DND-41 (cell line): ENCODE data around the gene TMEM106C.

ENCODE experiments used
- ATAC-seq: fragments of 200-7000 bp; cut with Tn5 transposase; 3 replicates; pipeline ENCODE4 v1.9.1; 2021; ENCODE audit warnings: low read depth; ENCODE audit not compliant: insufficient read depth
- DNase-seq: peaks from one replicate; pipeline ENCODE4 v3.0.0-alpha.2; 2020
- H2AFZ ChIP-seq: 2 replicates; pipeline ENCODE4 v1.6.0; 2012; ENCODE audit warnings: low read depth, low read length
- H3K27ac ChIP-seq: 2 replicates; pipeline ENCODE4 v1.5.1; 2012; ENCODE audit warnings: low read length, inconsistent platforms
- H3K27me3 ChIP-seq: fragments of 200-600 bp; sonication (generic); 2 replicates; pipeline ENCODE4 v1.6.0; 2012; ENCODE audit warnings: low read length, mild to moderate bottlenecking, inconsistent platforms; ENCODE audit not compliant: insufficient read depth, poor library complexity
- H3K36me3 ChIP-seq: 2 replicates; pipeline ENCODE4 v1.5.1; 2012; ENCODE audit warnings: low read length, inconsistent platforms; ENCODE audit not compliant: insufficient read depth
- H3K4me1 ChIP-seq: 2 replicates; pipeline ENCODE4 v1.5.1; 2012; ENCODE audit warnings: mild to moderate bottlenecking, low read length; ENCODE audit not compliant: insufficient read depth
- H3K4me2 ChIP-seq: 2 replicates; pipeline ENCODE4 v1.6.0; 2012; ENCODE audit warnings: mild to moderate bottlenecking, moderate library complexity, low read length, inconsistent platforms; ENCODE audit not compliant: insufficient read depth
- H3K4me3 ChIP-seq, 2 experiments: fragments of 200-600 bp in 1 of 2; shearing (Covaris generic) in 1 of 2; 2 replicates each; pipeline ENCODE4 v1.5.1; 2012 to 2016; ENCODE audit warnings: inconsistent platforms in 2 of 2, low read length in 2 of 2, mild to moderate bottlenecking in 2 of 2, low read depth in 1 of 2, moderate library complexity in 1 of 2
- H3K79me2 ChIP-seq: 2 replicates; pipeline ENCODE4 v1.6.0; 2012; ENCODE audit warnings: low read length, inconsistent platforms; ENCODE audit not compliant: insufficient read depth
- H3K9ac ChIP-seq: 2 replicates; pipeline ENCODE4 v1.6.0; 2012; ENCODE audit warnings: low read depth, mild to moderate bottlenecking, inconsistent platforms, low read length, moderate library complexity
- H3K9me3 ChIP-seq: 2 replicates; pipeline ENCODE4 v1.5.1; 2012; ENCODE audit warnings: low read length, moderate library complexity, mild to moderate bottlenecking, inconsistent platforms; ENCODE audit not compliant: insufficient read depth, severe bottlenecking
- H4K20me1 ChIP-seq: 2 replicates; pipeline ENCODE4 v1.6.0; 2012; ENCODE audit warnings: low read length; ENCODE audit not compliant: insufficient read depth
- EZH2 ChIP-seq: IDR thresholded peaks from 3 replicates; pipeline ENCODE4 v1.6.1; 2012; ENCODE audit warnings: borderline replicate concordance, low read depth, mild to moderate bottlenecking, moderate library complexity, low read length, inconsistent platforms; ENCODE audit not compliant: severe bottlenecking
- TF ChIP-seq, protein P1 (sequence below): IDR thresholded peaks from 2 replicates; pipeline ENCODE4 v1.5.1; 2012; ENCODE audit warnings: borderline replicate concordance, low read length, moderate library complexity, mild to moderate bottlenecking; ENCODE audit not compliant: poor library complexity, severe bottlenecking; ENCODE audit errors: extremely low read depth

TMEM106C gene

DNA sequence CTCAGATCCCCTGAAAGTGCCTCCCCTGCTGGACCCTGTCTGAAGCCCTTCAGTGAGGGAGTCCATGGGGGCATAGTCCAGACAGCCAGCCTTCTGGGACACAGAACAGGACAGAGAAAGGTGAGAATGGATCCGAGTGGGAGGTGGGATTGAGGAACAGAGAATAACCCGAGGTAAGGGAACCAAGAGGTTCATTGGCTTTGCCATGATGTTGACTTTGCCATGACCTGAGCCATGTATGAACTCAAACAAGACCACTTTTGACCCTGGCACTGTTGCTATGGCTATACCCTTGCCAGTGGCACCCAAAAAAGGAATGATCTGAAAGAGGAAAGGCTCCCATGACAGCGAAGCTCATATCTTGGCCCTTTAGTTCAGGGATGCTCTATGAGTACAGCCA lies 36.0 kb upstream of the TMEM106C start:
- no peak overlapping the region for H3K4me3 ChIP-seq
- H3K9me3 ChIP-seq: no peaks in the 10 kb centered on the region
- H3K79me2 ChIP-seq: no peaks in the 10 kb centered on the region
- no peak overlapping the region for H3K9ac ChIP-seq
- H3K4me2 ChIP-seq: no peak overlapping the region
- DNase-seq (no peak), ATAC-seq (no peak)
- H3K4me1 ChIP-seq: no peaks in the 10 kb centered on the region
- no peak overlapping the region for H3K27ac ChIP-seq
- H2AFZ ChIP-seq: no peak overlapping the region
- no peaks in the 10 kb centered on the region for H3K36me3 ChIP-seq
- H3K27me3 ChIP-seq: peaks cover 20% of the 10 kb centered on the region
- H4K20me1 ChIP-seq: no peaks in the 10 kb centered on the region
- no peak for TF ChIP-seq EZH2
- TF ChIP-seq, protein P1, sequence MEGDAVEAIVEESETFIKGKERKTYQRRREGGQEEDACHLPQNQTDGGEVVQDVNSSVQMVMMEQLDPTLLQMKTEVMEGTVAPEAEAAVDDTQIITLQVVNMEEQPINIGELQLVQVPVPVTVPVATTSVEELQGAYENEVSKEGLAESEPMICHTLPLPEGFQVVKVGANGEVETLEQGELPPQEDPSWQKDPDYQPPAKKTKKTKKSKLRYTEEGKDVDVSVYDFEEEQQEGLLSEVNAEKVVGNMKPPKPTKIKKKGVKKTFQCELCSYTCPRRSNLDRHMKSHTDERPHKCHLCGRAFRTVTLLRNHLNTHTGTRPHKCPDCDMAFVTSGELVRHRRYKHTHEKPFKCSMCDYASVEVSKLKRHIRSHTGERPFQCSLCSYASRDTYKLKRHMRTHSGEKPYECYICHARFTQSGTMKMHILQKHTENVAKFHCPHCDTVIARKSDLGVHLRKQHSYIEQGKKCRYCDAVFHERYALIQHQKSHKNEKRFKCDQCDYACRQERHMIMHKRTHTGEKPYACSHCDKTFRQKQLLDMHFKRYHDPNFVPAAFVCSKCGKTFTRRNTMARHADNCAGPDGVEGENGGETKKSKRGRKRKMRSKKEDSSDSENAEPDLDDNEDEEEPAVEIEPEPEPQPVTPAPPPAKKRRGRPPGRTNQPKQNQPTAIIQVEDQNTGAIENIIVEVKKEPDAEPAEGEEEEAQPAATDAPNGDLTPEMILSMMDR: no peak

- no peak overlapping the region for H3K27ac ChIP-seq
- no peaks in the 10 kb centered on the region for H3K4me1 ChIP-seq
- no peak for TF ChIP-seq EZH2
- TF ChIP-seq, protein P1: no peak
- H3K9ac ChIP-seq: no peak overlapping the region
- H3K36me3 ChIP-seq: no peaks in the 10 kb centered on the region
- no peaks in the 10 kb centered on the region for H4K20me1 ChIP-seq
- H3K4me3 ChIP-seq: no peak overlapping the region
- H3K27me3 ChIP-seq: peaks cover 7% of the 10 kb centered on the region
- no peak overlapping the region for H3K4me2 ChIP-seq
- ATAC-seq (no peak), DNase-seq (no peak)
- H3K79me2 ChIP-seq: no peaks in the 10 kb centered on the region
- H3K9me3 ChIP-seq: no peaks in the 10 kb centered on the region
- no peak overlapping the region for H2AFZ ChIP-seq
These were observed 32.8 kb upstream of the TMEM106C start for GRCh38 chr12:47930634-47931033.

DNA sequence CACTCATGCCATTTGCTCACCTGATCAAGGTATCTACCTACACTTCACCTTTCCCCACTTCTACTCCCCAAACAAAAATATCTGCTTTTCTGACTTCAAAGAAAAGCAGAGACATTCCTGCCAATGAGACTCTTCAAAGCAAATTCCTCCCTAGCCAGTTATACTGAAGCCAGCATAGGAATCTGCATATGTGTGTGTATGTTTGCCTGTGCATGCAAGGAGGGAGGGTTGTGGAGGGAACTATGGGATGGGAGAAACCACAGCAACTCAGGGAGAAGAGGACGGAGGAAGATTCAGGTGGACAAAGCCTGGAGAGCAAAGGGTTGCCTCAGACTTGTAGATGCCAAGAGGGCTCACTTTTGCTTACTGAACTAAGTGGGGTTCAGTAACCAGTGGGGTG lies 32.2 kb upstream of the TMEM106C start:
- no peaks in the 10 kb centered on the region for H4K20me1 ChIP-seq
- no peak overlapping the region for H2AFZ ChIP-seq
- peaks cover 7% of the 10 kb centered on the region for H3K27me3 ChIP-seq
- H3K9me3 ChIP-seq: no peaks in the 10 kb centered on the region
- H3K27ac ChIP-seq: no peak overlapping the region
- no peak overlapping the region for H3K4me2 ChIP-seq
- no peak for DNase-seq
- ATAC-seq: no peak
- no peak overlapping the region for H3K9ac ChIP-seq
- H3K79me2 ChIP-seq: no peaks in the 10 kb centered on the region
- no peaks in the 10 kb centered on the region for H3K36me3 ChIP-seq
- H3K4me3 ChIP-seq: no peak overlapping the region
- H3K4me1 ChIP-seq: no peaks in the 10 kb centered on the region
- TF ChIP-seq, protein P1: no peak
- no peak for TF ChIP-seq EZH2

DNA sequence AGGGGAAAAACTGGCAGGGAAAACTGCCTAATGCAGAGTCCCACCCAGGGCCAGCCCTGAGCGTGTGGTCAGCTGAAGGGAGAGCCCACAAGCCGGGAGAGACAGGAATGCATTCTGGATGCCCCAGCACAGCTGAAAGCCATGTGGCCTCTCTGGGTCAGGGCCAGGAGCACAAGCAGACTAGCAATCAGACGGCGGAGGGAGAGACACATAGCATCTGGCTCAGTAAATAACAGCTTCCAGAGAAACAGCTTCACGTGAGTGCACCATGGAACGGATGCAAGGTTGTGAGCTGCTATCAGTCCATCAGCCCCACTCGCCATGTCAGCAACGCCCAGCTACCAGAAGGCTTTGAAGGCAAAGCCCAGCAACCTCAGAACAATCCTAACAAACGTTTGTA lies 28.2 kb upstream of the TMEM106C start:
- Histone ChIP-seq H3K27ac (no peak overlapping the region), H3K36me3 (no peaks in the 10 kb centered on the region), H4K20me1 (no peaks in the 10 kb centered on the region), H3K9me3 (no peaks in the 10 kb centered on the region), H3K4me3 (no peak overlapping the region), H3K4me2 (no peak overlapping the region), H3K9ac (no peak overlapping the region), H3K4me1 (peaks cover 3% of the 10 kb centered on the region; the same call in 1 of the 2 replicates), H3K27me3 (peaks cover 15% of the 10 kb centered on the region), H3K79me2 (no peaks in the 10 kb centered on the region), H2AFZ (no peak overlapping the region)
- TF ChIP-seq, protein P1: no peak
- TF ChIP-seq EZH2: no peak
- DNase-seq (no peak), ATAC-seq (no peak)
